ENCODE results near the gene CCR9.

The CCR9 gene

DNA sequence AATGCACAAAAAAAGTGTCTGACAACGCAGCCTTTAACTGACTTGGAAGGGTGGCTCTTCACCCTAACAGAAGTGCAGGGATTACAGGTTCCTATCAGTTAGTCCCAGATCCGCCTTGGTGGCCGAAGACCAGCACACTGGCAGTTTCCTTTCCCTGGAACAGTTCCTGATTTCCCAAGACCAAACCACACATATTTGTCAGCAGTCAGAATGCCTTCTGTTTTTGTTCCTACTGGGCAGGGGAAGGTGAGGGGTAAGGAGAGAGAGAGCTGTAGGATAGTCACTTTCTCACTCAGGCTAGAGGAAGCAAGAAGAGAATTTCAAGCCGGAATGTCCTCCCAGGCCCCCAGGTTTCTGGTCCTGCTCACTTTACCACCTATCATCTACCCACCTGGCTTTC, 66.1 kb downstream of the CCR9 start:
- no peak for DNase-seq (ENCODE audit: low read depth, low spot score)

Data from activated naive CD8-positive, alpha-beta T cell treated with anti-CD3 and anti-CD28 coated beads, Interleukin-2, amount 50 U/mL, for 16 hours (primary cell).